ENCODE measurements around the gene KIAA0753.

Gene KIAA0753

GRCh38 chr17:6640536-6641246 is at the start of gene KIAA0753, which contains the start of gene TXNDC17:
Gene KIAA0753, minus strand, starts transcription at chr17:6640711. Its CDS starts 5,608 bp downstream, at chr17:6635103.
Gene TXNDC17, plus strand, starts transcription at chr17:6641060. Its CDS starts 23 bp downstream, at chr17:6641083.
- peak; percentile 86 for DNase-seq (ENCODE audit: low spot score)

- DNase-seq (ENCODE audit: low spot score), result no peak
Measured at GRCh38 chr17:6688944-6689343, 48.4 kb upstream of the KIAA0753 start.

- no peak for DNase-seq (ENCODE audit: low spot score)
Measured at GRCh38 chr17:6686026-6686425, 45.5 kb upstream of the KIAA0753 start.

GRCh38 chr17:6684881-6685767 is 44.6 kb upstream of the KIAA0753 start:
- no peak for DNase-seq (ENCODE audit: low spot score)

- DNase-seq (ENCODE audit: low spot score), result no peak
Measured at GRCh38 chr17:6684460-6684783, 43.9 kb upstream of the KIAA0753 start.

- no peak for DNase-seq (ENCODE audit: low spot score)
Measured at GRCh38 chr17:6683730-6684459, 43.4 kb upstream of the KIAA0753 start.

- DNase-seq (ENCODE audit: low spot score), result no peak
Measured at GRCh38 chr17:6683081-6683684, 42.7 kb upstream of the KIAA0753 start.

- no peak for DNase-seq (ENCODE audit: low spot score)
Measured at GRCh38 chr17:6682339-6682738, 41.8 kb upstream of the KIAA0753 start.

- DNase-seq (ENCODE audit: low spot score), result no peak
Measured at GRCh38 chr17:6681671-6682070, 41.2 kb upstream of the KIAA0753 start.

- no peak for DNase-seq (ENCODE audit: low spot score)
Measured at GRCh38 chr17:6681176-6681575, 40.7 kb upstream of the KIAA0753 start.

- no peak for DNase-seq (ENCODE audit: low spot score)
Measured at GRCh38 chr17:6679241-6679640, 38.7 kb upstream of the KIAA0753 start.

GRCh38 chr17:6677946-6678345 is 37.4 kb upstream of the KIAA0753 start:
- no peak for DNase-seq (ENCODE audit: low spot score)

GRCh38 chr17:6677158-6677831 is 36.8 kb upstream of the KIAA0753 start:
- no peak for DNase-seq (ENCODE audit: low spot score)

GRCh38 chr17:6676802-6677157 is 36.3 kb upstream of the KIAA0753 start:
- DNase-seq (ENCODE audit: low spot score), result no peak

- no peak for DNase-seq (ENCODE audit: low spot score)
Measured at GRCh38 chr17:6675201-6675825, 34.8 kb upstream of the KIAA0753 start.

GRCh38 chr17:6674586-6674985 is 34.1 kb upstream of the KIAA0753 start:
- DNase-seq (ENCODE audit: low spot score), result no peak

- DNase-seq (ENCODE audit: low spot score), result no peak
Measured at GRCh38 chr17:6671431-6671830, 30.9 kb upstream of the KIAA0753 start.

GRCh38 chr17:6670999-6671398 is 30.5 kb upstream of the KIAA0753 start:
- no peak for DNase-seq (ENCODE audit: low spot score)

GRCh38 chr17:6670571-6670970 is 30.1 kb upstream of the KIAA0753 start:
- no peak for DNase-seq (ENCODE audit: low spot score)

GRCh38 chr17:6669479-6670212 is 29.1 kb upstream of the KIAA0753 start:
- DNase-seq (ENCODE audit: low spot score), result no peak

Measured in germinal center (tissue), 1 donor.